ENCODE results near the gene PIK3R3.

The PIK3R3 gene

GRCh38 chr1:46072975-46073374, 59.5 kb downstream of the PIK3R3 start:
- no peak overlapping the region for H3K27ac ChIP-seq (ENCODE audit: low read depth, low read length)
- peaks cover 0 to 12% (median 10%) of the 10 kb centered on the region in 5 donors for H3K36me3 ChIP-seq (ENCODE audit: control insufficient read depth in 5 of 5, insufficient read depth in 5 of 5, low read length in 5 of 5)
- no peaks in the 10 kb centered on the region for H3K27me3 ChIP-seq (ENCODE audit: control insufficient read depth in 5 of 5, insufficient read depth in 4 of 5, low read length in 5 of 5)
- no peak overlapping the region for H3K4me3 ChIP-seq (ENCODE audit: low read depth in 1 of 5, low read length in 5 of 5)
- H3K9me3 ChIP-seq (ENCODE audit: control insufficient read depth in 5 of 5, low read length in 5 of 5): no peaks in the 10 kb centered on the region
- peaks cover 0 to 8% (median 0%) of the 10 kb centered on the region in 5 donors for H3K4me1 ChIP-seq (ENCODE audit: control insufficient read depth in 5 of 5, insufficient read depth in 5 of 5, low read length in 5 of 5)
- no peak overlapping the region for H3K9ac ChIP-seq (ENCODE audit: low read length in 5 of 5)

- Histone ChIP-seq H3K27me3 (ENCODE audit: control insufficient read depth in 5 of 5, insufficient read depth in 4 of 5, low read length in 5 of 5) (no peaks in the 10 kb centered on the region), H3K27ac (ENCODE audit: low read depth, low read length) (no peak overlapping the region), H3K9ac (ENCODE audit: low read length in 5 of 5) (no peak overlapping the region), H3K9me3 (ENCODE audit: control insufficient read depth in 5 of 5, low read length in 5 of 5) (no peaks in the 10 kb centered on the region), H3K4me1 (ENCODE audit: control insufficient read depth in 5 of 5, insufficient read depth in 5 of 5, low read length in 5 of 5) (peaks cover 0 to 8% (median 4%) of the 10 kb centered on the region in 5 donors), H3K36me3 (ENCODE audit: control insufficient read depth in 5 of 5, insufficient read depth in 5 of 5, low read length in 5 of 5) (peaks cover 0 to 9% (median 5%) of the 10 kb centered on the region in 5 donors), H3K4me3 (ENCODE audit: low read depth in 1 of 5, low read length in 5 of 5) (peak overlapping the region in 1 of 5 donors; percentile 12)
Measured at GRCh38 chr1:46070164-46070814, 62.1 kb downstream of the PIK3R3 start.

- no peak overlapping the region for H3K4me3 ChIP-seq (ENCODE audit: low read depth in 1 of 5, low read length in 5 of 5)
- H3K27ac ChIP-seq (ENCODE audit: low read depth, low read length): no peak overlapping the region
- H3K4me1 ChIP-seq (ENCODE audit: control insufficient read depth in 5 of 5, insufficient read depth in 5 of 5, low read length in 5 of 5): peaks cover 0 to 10% (median 4%) of the 10 kb centered on the region in 5 donors
- H3K9ac ChIP-seq (ENCODE audit: low read length in 5 of 5): no peak overlapping the region
- peaks cover 0 to 8% (median 5%) of the 10 kb centered on the region in 5 donors for H3K36me3 ChIP-seq (ENCODE audit: control insufficient read depth in 5 of 5, insufficient read depth in 5 of 5, low read length in 5 of 5)
- H3K27me3 ChIP-seq (ENCODE audit: control insufficient read depth in 5 of 5, insufficient read depth in 4 of 5, low read length in 5 of 5): no peaks in the 10 kb centered on the region
- no peaks in the 10 kb centered on the region for H3K9me3 ChIP-seq (ENCODE audit: control insufficient read depth in 5 of 5, low read length in 5 of 5)
Measured at GRCh38 chr1:46068525-46068924, 63.9 kb downstream of the PIK3R3 start.

- peaks cover 0 to 16% (median 4%) of the 10 kb centered on the region in 5 donors for H3K4me1 ChIP-seq (ENCODE audit: control insufficient read depth in 5 of 5, insufficient read depth in 5 of 5, low read length in 5 of 5)
- no peak overlapping the region for H3K27ac ChIP-seq (ENCODE audit: low read depth, low read length)
- H3K9me3 ChIP-seq (ENCODE audit: control insufficient read depth in 5 of 5, low read length in 5 of 5): no peaks in the 10 kb centered on the region
- no peak overlapping the region for H3K4me3 ChIP-seq (ENCODE audit: low read depth in 1 of 5, low read length in 5 of 5)
- H3K9ac ChIP-seq (ENCODE audit: low read length in 5 of 5): no peak overlapping the region
- peaks cover 0 to 5% (median 0%) of the 10 kb centered on the region in 5 donors for H3K36me3 ChIP-seq (ENCODE audit: control insufficient read depth in 5 of 5, insufficient read depth in 5 of 5, low read length in 5 of 5)
- H3K27me3 ChIP-seq (ENCODE audit: control insufficient read depth in 5 of 5, insufficient read depth in 4 of 5, low read length in 5 of 5): no peaks in the 10 kb centered on the region
Measured at GRCh38 chr1:46067652-46068051, 64.8 kb downstream of the PIK3R3 start.

GRCh38 chr1:46065405-46065804, 67.0 kb downstream of the PIK3R3 start:
- no peaks in the 10 kb centered on the region for H3K9me3 ChIP-seq (ENCODE audit: control insufficient read depth in 5 of 5, low read length in 5 of 5)
- no peak overlapping the region for H3K9ac ChIP-seq (ENCODE audit: low read length in 5 of 5)
- H3K4me1 ChIP-seq (ENCODE audit: control insufficient read depth in 5 of 5, insufficient read depth in 5 of 5, low read length in 5 of 5): peaks cover 0 to 14% (median 4%) of the 10 kb centered on the region in 5 donors
- H3K36me3 ChIP-seq (ENCODE audit: control insufficient read depth in 5 of 5, insufficient read depth in 5 of 5, low read length in 5 of 5): peaks cover 0 to 15% (median 13%) of the 10 kb centered on the region in 5 donors
- no peaks in the 10 kb centered on the region for H3K27me3 ChIP-seq (ENCODE audit: control insufficient read depth in 5 of 5, insufficient read depth in 4 of 5, low read length in 5 of 5)
- no peak overlapping the region for H3K27ac ChIP-seq (ENCODE audit: low read depth, low read length)
- no peak overlapping the region for H3K4me3 ChIP-seq (ENCODE audit: low read depth in 1 of 5, low read length in 5 of 5)

GRCh38 chr1:46064708-46065107, 67.7 kb downstream of the PIK3R3 start:
- no peaks in the 10 kb centered on the region for H3K9me3 ChIP-seq (ENCODE audit: control insufficient read depth in 5 of 5, low read length in 5 of 5)
- H3K36me3 ChIP-seq (ENCODE audit: control insufficient read depth in 5 of 5, insufficient read depth in 5 of 5, low read length in 5 of 5): peaks cover 0 to 15% (median 13%) of the 10 kb centered on the region in 5 donors
- peaks cover 0 to 14% (median 4%) of the 10 kb centered on the region in 5 donors for H3K4me1 ChIP-seq (ENCODE audit: control insufficient read depth in 5 of 5, insufficient read depth in 5 of 5, low read length in 5 of 5)
- no peaks in the 10 kb centered on the region for H3K27me3 ChIP-seq (ENCODE audit: control insufficient read depth in 5 of 5, insufficient read depth in 4 of 5, low read length in 5 of 5)
- H3K4me3 ChIP-seq (ENCODE audit: low read depth in 1 of 5, low read length in 5 of 5): no peak overlapping the region
- H3K9ac ChIP-seq (ENCODE audit: low read length in 5 of 5): no peak overlapping the region
- no peak overlapping the region for H3K27ac ChIP-seq (ENCODE audit: low read depth, low read length)

GRCh38 chr1:46062651-46063319, 69.6 kb downstream of the PIK3R3 start:
- Histone ChIP-seq H3K36me3 (ENCODE audit: control insufficient read depth in 5 of 5, insufficient read depth in 5 of 5, low read length in 5 of 5) (peaks cover 0 to 22% (median 14%) of the 10 kb centered on the region in 5 donors), H3K27ac (ENCODE audit: low read depth, low read length) (no peak overlapping the region), H3K9ac (ENCODE audit: low read length in 5 of 5) (peak overlapping the region in 1 of 5 donors; percentile 12), H3K9me3 (ENCODE audit: control insufficient read depth in 5 of 5, low read length in 5 of 5) (no peaks in the 10 kb centered on the region), H3K27me3 (ENCODE audit: control insufficient read depth in 5 of 5, insufficient read depth in 4 of 5, low read length in 5 of 5) (no peaks in the 10 kb centered on the region), H3K4me3 (ENCODE audit: low read depth in 1 of 5, low read length in 5 of 5) (peak overlapping the region in 1 of 5 donors; percentile 18), H3K4me1 (ENCODE audit: control insufficient read depth in 5 of 5, insufficient read depth in 5 of 5, low read length in 5 of 5) (peaks cover 0 to 14% (median 4%) of the 10 kb centered on the region in 5 donors)

GRCh38 chr1:46061146-46061545, 71.3 kb downstream of the PIK3R3 start:
- H3K9me3 ChIP-seq (ENCODE audit: control insufficient read depth in 5 of 5, low read length in 5 of 5): no peaks in the 10 kb centered on the region
- H3K27me3 ChIP-seq (ENCODE audit: control insufficient read depth in 5 of 5, insufficient read depth in 4 of 5, low read length in 5 of 5): no peaks in the 10 kb centered on the region
- no peak overlapping the region for H3K27ac ChIP-seq (ENCODE audit: low read depth, low read length)
- no peak overlapping the region for H3K4me3 ChIP-seq (ENCODE audit: low read depth in 1 of 5, low read length in 5 of 5)
- no peak overlapping the region for H3K9ac ChIP-seq (ENCODE audit: low read length in 5 of 5)
- H3K36me3 ChIP-seq (ENCODE audit: control insufficient read depth in 5 of 5, insufficient read depth in 5 of 5, low read length in 5 of 5): peaks cover 0 to 29% (median 16%) of the 10 kb centered on the region in 5 donors
- H3K4me1 ChIP-seq (ENCODE audit: control insufficient read depth in 5 of 5, insufficient read depth in 5 of 5, low read length in 5 of 5): peaks cover 0 to 14% (median 4%) of the 10 kb centered on the region in 5 donors

GRCh38 chr1:46058936-46059335, 73.5 kb downstream of the PIK3R3 start:
- Histone ChIP-seq H3K4me1 (ENCODE audit: control insufficient read depth in 5 of 5, insufficient read depth in 5 of 5, low read length in 5 of 5) (peaks cover 0 to 6% (median 0%) of the 10 kb centered on the region in 5 donors), H3K9me3 (ENCODE audit: control insufficient read depth in 5 of 5, low read length in 5 of 5) (no peaks in the 10 kb centered on the region), H3K9ac (ENCODE audit: low read length in 5 of 5) (no peak overlapping the region), H3K27ac (ENCODE audit: low read depth, low read length) (no peak overlapping the region), H3K4me3 (ENCODE audit: low read depth in 1 of 5, low read length in 5 of 5) (no peak overlapping the region), H3K36me3 (ENCODE audit: control insufficient read depth in 5 of 5, insufficient read depth in 5 of 5, low read length in 5 of 5) (peaks cover 0 to 30% (median 20%) of the 10 kb centered on the region in 5 donors), H3K27me3 (ENCODE audit: control insufficient read depth in 5 of 5, insufficient read depth in 4 of 5, low read length in 5 of 5) (no peaks in the 10 kb centered on the region)

GRCh38 chr1:46057781-46058180, 74.6 kb downstream of the PIK3R3 start:
- no peak overlapping the region for H3K4me3 ChIP-seq (ENCODE audit: low read depth in 1 of 5, low read length in 5 of 5)
- H3K36me3 ChIP-seq (ENCODE audit: control insufficient read depth in 5 of 5, insufficient read depth in 5 of 5, low read length in 5 of 5): peaks cover 0 to 37% (median 28%) of the 10 kb centered on the region in 5 donors
- H3K4me1 ChIP-seq (ENCODE audit: control insufficient read depth in 5 of 5, insufficient read depth in 5 of 5, low read length in 5 of 5): peaks cover 0 to under 1% (median 0%) of the 10 kb centered on the region in 5 donors
- H3K27ac ChIP-seq (ENCODE audit: low read depth, low read length): no peak overlapping the region
- no peaks in the 10 kb centered on the region for H3K27me3 ChIP-seq (ENCODE audit: control insufficient read depth in 5 of 5, insufficient read depth in 4 of 5, low read length in 5 of 5)
- H3K9me3 ChIP-seq (ENCODE audit: control insufficient read depth in 5 of 5, low read length in 5 of 5): no peaks in the 10 kb centered on the region
- no peak overlapping the region for H3K9ac ChIP-seq (ENCODE audit: low read length in 5 of 5)
